ENCODE results near the gene PRPF8.
A peak's percentile ranks its signal among the peaks of the same experiment; 100 is the strongest.
"Not testable (repeated sequence)": the region's sequence is repeated elsewhere in the genome, so short reads cannot be mapped to it uniquely, and the experiment has no call there.

Gene PRPF8

GRCh38 chr17:1709971-1710806, 25.5 kb upstream of the PRPF8 start, which contains the start of gene TLCD2:
TLCD2 (minus strand) TSS chr17:1710377; CDS start chr17:1710242, 135 bp downstream.
- Mint-ChIP-seq H3K4me1 (peaks cover 21% of the 10 kb centered on the region), H3K4me3 (peak within 1 kb of the TSS; percentile 74), H3K9me3 (no peaks in the 10 kb centered on the region), H3K27ac (no peak within 1 kb of the TSS), H3K36me3 (peaks cover 2% of the 10 kb centered on the region), H3K27me3 (peaks cover 12% of the 10 kb centered on the region)

GRCh38 chr17:1709403-1709951, 24.8 kb upstream of the PRPF8 start:
- no peak overlapping the region for H3K27ac Mint-ChIP-seq

GRCh38 chr17:1708791-1709346, 24.2 kb upstream of the PRPF8 start:
- peak overlapping the region; percentile 63 for H3K4me3 Mint-ChIP-seq
- H3K9me3 Mint-ChIP-seq, H3K36me3 Mint-ChIP-seq, H3K27ac Mint-ChIP-seq: not testable (repeated sequence)
- H3K27me3 Mint-ChIP-seq = peaks cover 15% of the 10 kb centered on the region
- peaks cover 14% of the 10 kb centered on the region for H3K4me1 Mint-ChIP-seq

More at GRCh38 chr17:1709403-1709951, 24.8 kb upstream of the PRPF8 start:
- no peak overlapping the region for H3K4me3 Mint-ChIP-seq
- H3K36me3 Mint-ChIP-seq = peaks cover 2% of the 10 kb centered on the region
- H3K9me3 Mint-ChIP-seq = no peaks in the 10 kb centered on the region
- H3K27me3 Mint-ChIP-seq = peaks cover 15% of the 10 kb centered on the region
- H3K4me1 Mint-ChIP-seq = peaks cover 18% of the 10 kb centered on the region

GRCh38 chr17:1707107-1707506, 22.4 kb upstream of the PRPF8 start:
- Mint-ChIP-seq H3K27me3 (peaks cover 14% of the 10 kb centered on the region), H3K36me3 (peaks cover 2% of the 10 kb centered on the region), H3K4me3 (no peak overlapping the region), H3K27ac (no peak overlapping the region), H3K4me1 (peaks cover 14% of the 10 kb centered on the region), H3K9me3 (no peaks in the 10 kb centered on the region)

- Mint-ChIP-seq H3K4me1 (no peaks in the 10 kb centered on the region), H3K27me3 (peaks cover 11% of the 10 kb centered on the region), H3K9me3 (no peaks in the 10 kb centered on the region), H3K27ac (peak overlapping the region; percentile 26), H3K36me3 (no peaks in the 10 kb centered on the region), H3K4me3 (no peak overlapping the region)
These were observed 20.3 kb upstream of the PRPF8 start for GRCh38 chr17:1705004-1705403.

GRCh38 chr17:1703063-1703462, 18.4 kb upstream of the PRPF8 start:
- H3K9me3 Mint-ChIP-seq = no peaks in the 10 kb centered on the region
- peaks cover 10% of the 10 kb centered on the region for H3K27me3 Mint-ChIP-seq
- H3K36me3 Mint-ChIP-seq = no peaks in the 10 kb centered on the region
- H3K27ac Mint-ChIP-seq = no peak overlapping the region
- no peak overlapping the region for H3K4me3 Mint-ChIP-seq
- no peaks in the 10 kb centered on the region for H3K4me1 Mint-ChIP-seq

- not testable (repeated sequence) for H3K27ac Mint-ChIP-seq, H3K36me3 Mint-ChIP-seq, H3K4me3 Mint-ChIP-seq, H3K9me3 Mint-ChIP-seq, H3K27me3 Mint-ChIP-seq, H3K4me1 Mint-ChIP-seq
These were observed 15.2 kb upstream of the PRPF8 start for GRCh38 chr17:1699891-1700290.

- no peaks in the 10 kb centered on the region for H3K9me3 Mint-ChIP-seq
- no peaks in the 10 kb centered on the region for H3K36me3 Mint-ChIP-seq
- no peaks in the 10 kb centered on the region for H3K4me1 Mint-ChIP-seq
- H3K27me3 Mint-ChIP-seq = peaks cover 2% of the 10 kb centered on the region
- no peak overlapping the region for H3K27ac Mint-ChIP-seq
- H3K4me3 Mint-ChIP-seq = no peak overlapping the region
These were observed 13.0 kb upstream of the PRPF8 start for GRCh38 chr17:1697681-1698080.

GRCh38 chr17:1695365-1695764, 10.7 kb upstream of the PRPF8 start:
- Mint-ChIP-seq H3K27me3 (peaks cover 2% of the 10 kb centered on the region), H3K4me1 (no peaks in the 10 kb centered on the region), H3K4me3 (no peak overlapping the region), H3K9me3 (no peaks in the 10 kb centered on the region), H3K36me3 (no peaks in the 10 kb centered on the region), H3K27ac (no peak overlapping the region)

- Mint-ChIP-seq H3K9me3 (no peaks in the 10 kb centered on the region), H3K4me3 (no peak overlapping the region), H3K27me3 (peaks cover 2% of the 10 kb centered on the region), H3K27ac (no peak overlapping the region), H3K4me1 (no peaks in the 10 kb centered on the region), H3K36me3 (no peaks in the 10 kb centered on the region)
These were observed 8.7 kb upstream of the PRPF8 start for GRCh38 chr17:1693339-1693738.

- H3K27me3 Mint-ChIP-seq = peaks cover 2% of the 10 kb centered on the region
- no peaks in the 10 kb centered on the region for H3K9me3 Mint-ChIP-seq
- peaks cover 4% of the 10 kb centered on the region for H3K4me1 Mint-ChIP-seq
- H3K4me3 Mint-ChIP-seq = no peak overlapping the region
- no peak overlapping the region for H3K27ac Mint-ChIP-seq
- H3K36me3 Mint-ChIP-seq = no peaks in the 10 kb centered on the region
These were observed 6.0 kb upstream of the PRPF8 start for GRCh38 chr17:1690544-1691221.

- H3K4me1 Mint-ChIP-seq = peaks cover 19% of the 10 kb centered on the region
- not testable (repeated sequence) for H3K27me3 Mint-ChIP-seq, H3K36me3 Mint-ChIP-seq, H3K4me3 Mint-ChIP-seq, H3K27ac Mint-ChIP-seq, H3K9me3 Mint-ChIP-seq
These were observed 3.7 kb upstream of the PRPF8 start for GRCh38 chr17:1688405-1688804.

- no peak overlapping the region for H3K4me3 Mint-ChIP-seq
- no peaks in the 10 kb centered on the region for H3K9me3 Mint-ChIP-seq
- H3K4me1 Mint-ChIP-seq = peaks cover 41% of the 10 kb centered on the region
- H3K36me3 Mint-ChIP-seq = peaks cover 16% of the 10 kb centered on the region
- peak overlapping the region; percentile 92 for H3K27ac Mint-ChIP-seq
- H3K27me3 Mint-ChIP-seq = no peaks in the 10 kb centered on the region
These were observed 1.4 kb upstream of the PRPF8 start for GRCh38 chr17:1686086-1686485.

- Mint-ChIP-seq H3K4me1 (peaks cover 53% of the 10 kb centered on the region), H3K36me3 (peaks cover 25% of the 10 kb centered on the region), H3K27me3 (no peaks in the 10 kb centered on the region), H3K27ac (peak overlapping the region; percentile 100), H3K4me3 (peak overlapping the region; percentile 100), H3K9me3 (no peaks in the 10 kb centered on the region)
These were observed 1.2 kb downstream of the PRPF8 start for GRCh38 chr17:1683459-1683858.

GRCh38 chr17:1676401-1676800, 8.3 kb downstream of the PRPF8 start:
- H3K4me3 Mint-ChIP-seq = no peak overlapping the region
- peaks cover 14% of the 10 kb centered on the region for H3K4me1 Mint-ChIP-seq
- H3K27me3 Mint-ChIP-seq = no peaks in the 10 kb centered on the region

More at GRCh38 chr17:1676401-1676800, 8.3 kb downstream of the PRPF8 start:
- no peaks in the 10 kb centered on the region for H3K9me3 Mint-ChIP-seq
- no peak overlapping the region for H3K27ac Mint-ChIP-seq
- H3K36me3 Mint-ChIP-seq = peaks cover 24% of the 10 kb centered on the region

Data from activated naive CD4-positive, alpha-beta T cell treated with anti-CD3 and anti-CD28 coated beads, Interleukin-2, amount 50 U/mL, for 24 hours (primary cell).